Measurements from ENCODE around the gene TAF7. TPM values are rescaled to one million over a fixed set of nuclear protein-coding genes. Genes with fewer than 3 reads are reported as not detected.
A peak's percentile ranks its signal among the peaks of the same experiment; 100 is the strongest.
"Not testable (repeated sequence)": the region's sequence is repeated elsewhere in the genome, so short reads cannot be mapped to it uniquely, and the experiment has no call there.

Gene TAF7
- total and polyA plus RNA-seq, 4 donors, result 53.5 to 79.1 (median 62.6) TPM

- H3K27me3 ChIP-seq (ENCODE audit: control insufficient read depth in 1 of 2, insufficient read depth in 2 of 2, low read length in 1 of 2), result peaks cover 0 to 1% of the 10 kb centered on the region in 2 donors
- no peaks in the 10 kb centered on the region for H3K36me3 ChIP-seq (ENCODE audit: control insufficient read depth in 1 of 2, insufficient read depth in 2 of 2, low read length in 1 of 2)
- WGBS, 2 donors, result 23 to 25% methylated on average over 9 of the region's 9 CpGs
- ATAC-seq (ENCODE audit: low FRiP score), result no peak
- peak within 1 kb of the TSS; percentile 29 to 35 for H3K4me3 ChIP-seq (ENCODE audit: low read length in 2 of 2)
- H3K27ac ChIP-seq (ENCODE audit: low read depth in 1 of 2, low read length in 2 of 2), result no peak within 1 kb of the TSS
- no peak for DNase-seq
- intact Hi-C loops (cut with DNase I), result no loop called here
- H3K4me1 ChIP-seq (ENCODE audit: control insufficient read depth in 1 of 2, insufficient read depth in 2 of 2, low read length in 2 of 2), result no peaks in the 10 kb centered on the region
- peaks cover 40% of the 10 kb centered on the region for H3K9me3 ChIP-seq (ENCODE audit: control insufficient read depth, low read length)
Observed at GRCh38 chr5:141343242-141343952, 22.8 kb upstream of the TAF7 start, which contains the start of gene PCDHGA3. TSS of gene PCDHGA3 (plus strand) at chr5:141343829. CDS start at chr5:141344034, 205 bp downstream.

DNA sequence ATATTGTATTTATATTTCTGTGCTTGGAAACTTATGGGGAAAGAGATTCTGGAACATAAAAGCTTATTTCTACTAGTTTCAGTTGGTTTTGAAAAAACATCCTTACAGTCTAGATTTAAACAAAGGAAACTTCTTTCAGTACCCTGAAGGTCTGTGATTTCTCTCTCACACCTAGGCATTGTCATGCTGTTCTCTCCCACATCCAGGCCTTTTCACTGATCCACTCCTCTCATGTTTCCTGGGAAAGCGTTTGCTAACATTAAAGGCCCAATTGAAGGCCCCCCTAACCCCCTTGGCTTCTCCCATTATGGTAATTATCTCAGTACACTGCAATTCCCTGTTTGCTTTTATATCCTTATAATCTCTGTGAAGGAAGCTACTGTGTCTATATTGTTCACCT is 22.2 kb upstream of the TAF7 start:
- Histone ChIP-seq H3K4me1 (ENCODE audit: control insufficient read depth in 1 of 2, insufficient read depth in 2 of 2, low read length in 2 of 2) (no peaks in the 10 kb centered on the region), H3K36me3 (ENCODE audit: control insufficient read depth in 1 of 2, insufficient read depth in 2 of 2, low read length in 1 of 2) (no peaks in the 10 kb centered on the region), H3K4me3 (ENCODE audit: low read length in 2 of 2) (no peak overlapping the region), H3K27ac (ENCODE audit: low read depth in 1 of 2, low read length in 2 of 2) (no peak overlapping the region), H3K9me3 (ENCODE audit: control insufficient read depth, low read length) (peaks cover 42% of the 10 kb centered on the region), H3K27me3 (ENCODE audit: control insufficient read depth in 1 of 2, insufficient read depth in 2 of 2, low read length in 1 of 2) (peaks cover 0 to 1% of the 10 kb centered on the region in 2 donors)
- DNase-seq, result no peak
- no peak for ATAC-seq (ENCODE audit: low FRiP score)
- 9 to 24% methylated on average over 1 of the region's 1 CpG for whole genome bisulfite sequencing, 2 donors
- intact Hi-C loops (cut with DNase I), result no loop called here

DNA sequence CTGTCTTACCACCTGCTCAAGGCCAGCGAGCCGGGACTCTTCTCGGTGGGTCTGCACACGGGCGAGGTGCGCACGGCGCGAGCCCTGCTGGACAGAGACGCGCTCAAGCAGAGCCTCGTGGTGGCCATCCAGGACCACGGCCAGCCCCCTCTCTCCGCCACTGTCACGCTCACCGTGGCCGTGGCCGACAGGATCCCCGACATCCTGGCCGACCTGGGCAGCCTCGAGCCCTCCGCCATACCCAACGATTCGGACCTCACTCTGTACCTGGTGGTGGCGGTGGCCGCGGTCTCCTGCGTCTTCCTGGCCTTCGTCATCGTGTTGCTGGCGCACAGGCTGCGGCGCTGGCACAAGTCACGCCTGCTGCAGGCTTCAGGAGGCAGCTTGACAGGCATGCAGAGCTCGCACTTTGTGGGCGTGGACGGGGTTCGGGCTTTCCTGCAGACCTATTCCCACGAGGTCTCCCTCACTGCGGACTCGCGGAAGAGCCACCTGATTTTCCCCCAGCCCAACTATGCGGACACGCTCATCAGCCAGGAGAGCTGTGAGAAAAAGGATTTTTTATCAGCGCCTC is 20.3 kb upstream of the TAF7 start:
- H3K36me3 ChIP-seq (ENCODE audit: control insufficient read depth in 1 of 2, insufficient read depth in 2 of 2, low read length in 1 of 2); H3K27me3 ChIP-seq (ENCODE audit: control insufficient read depth in 1 of 2, insufficient read depth in 2 of 2, low read length in 1 of 2); intact Hi-C loops (cut with DNase I); H3K4me1 ChIP-seq (ENCODE audit: control insufficient read depth in 1 of 2, insufficient read depth in 2 of 2, low read length in 2 of 2); DNase-seq; ATAC-seq (ENCODE audit: low FRiP score); H3K27ac ChIP-seq (ENCODE audit: low read depth in 1 of 2, low read length in 2 of 2): not testable (repeated sequence)
- Histone ChIP-seq H3K4me3 (ENCODE audit: low read length in 2 of 2) (peak overlapping the region in 1 of 2 donors; percentile 15), H3K9me3 (ENCODE audit: control insufficient read depth, low read length) (peaks cover 38% of the 10 kb centered on the region)
- 38 to 57% methylated on average over 30 to 45 of the region's 45 CpGs for WGBS, 2 donors

DNA sequence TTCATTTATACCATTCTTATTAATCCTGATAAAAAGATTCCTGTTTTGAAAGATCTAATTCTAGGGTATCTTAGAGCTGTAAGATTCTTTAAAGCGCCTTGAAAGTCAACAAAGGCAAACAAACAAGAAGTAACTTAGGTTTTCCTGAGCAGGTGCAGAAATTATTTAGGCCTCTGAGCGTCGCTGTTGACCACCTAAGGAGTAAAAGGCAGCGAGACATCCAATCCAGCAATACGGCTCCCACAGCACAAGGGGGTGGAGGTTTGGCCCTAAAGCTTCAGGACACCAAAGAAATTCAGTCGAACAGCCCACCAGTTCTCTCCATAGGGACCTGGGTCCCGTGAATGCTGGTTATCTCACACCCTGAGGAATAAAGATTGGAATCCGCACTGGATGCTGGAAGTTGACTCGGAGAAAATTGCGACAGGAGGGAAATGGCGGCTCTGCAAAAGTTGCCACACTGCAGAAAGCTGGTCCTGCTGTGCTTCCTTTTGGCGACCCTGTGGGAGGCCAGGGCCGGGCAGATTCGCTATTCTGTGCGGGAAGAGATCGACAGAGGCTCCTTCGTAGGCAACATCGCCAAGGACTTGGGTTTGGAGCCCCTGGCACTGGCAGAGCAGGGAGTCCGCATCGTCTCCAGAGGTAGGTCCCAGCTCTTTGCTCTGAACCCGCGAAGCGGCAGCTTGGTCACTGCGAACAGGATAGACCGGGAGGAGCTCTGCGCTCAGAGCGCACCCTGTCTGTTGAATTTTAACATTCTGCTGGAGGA is 18.1 kb upstream of the TAF7 start, which contains the start of gene PCDHGA2:
Gene PCDHGA2, plus strand, starts transcription at position 223 of the 769 bp plus-strand sequence.
- no peak for DNase-seq
- Histone ChIP-seq H3K27me3 (ENCODE audit: control insufficient read depth in 1 of 2, insufficient read depth in 2 of 2, low read length in 1 of 2) (peaks cover 0 to 1% of the 10 kb centered on the region in 2 donors), H3K27ac (ENCODE audit: low read depth in 1 of 2, low read length in 2 of 2) (no peak within 1 kb of the TSS), H3K36me3 (ENCODE audit: control insufficient read depth in 1 of 2, insufficient read depth in 2 of 2, low read length in 1 of 2) (no peaks in the 10 kb centered on the region), H3K4me1 (ENCODE audit: control insufficient read depth in 1 of 2, insufficient read depth in 2 of 2, low read length in 2 of 2) (no peaks in the 10 kb centered on the region), H3K9me3 (ENCODE audit: control insufficient read depth, low read length) (peaks cover 26% of the 10 kb centered on the region), H3K4me3 (ENCODE audit: low read length in 2 of 2) (no peak within 1 kb of the TSS)
- intact Hi-C loops (cut with DNase I), result loop anchor here in 1 of 2 donors (5.0 kb wide), 1 partner anchor 224 kb away; no protein-coding TSS in a partner anchor
- ATAC-seq (ENCODE audit: low FRiP score), result peak; percentile 68
- 4 to 9% methylated on average over 27 of the region's 27 CpGs for WGBS, 2 donors

- intact Hi-C loops (cut with DNase I), result not testable (repeated sequence)
- WGBS, 2 donors, result 23 to 32% methylated on average over 33 to 39 of the region's 39 CpGs
- peaks cover 28% of the 10 kb centered on the region for H3K9me3 ChIP-seq (ENCODE audit: control insufficient read depth, low read length)
Observed at GRCh38 chr5:141332571-141332970, 12.0 kb upstream of the TAF7 start.

GRCh38 chr5:141330299-141331080 is 9.9 kb upstream of the TAF7 start, which contains the start of gene PCDHGA1:
TSS of gene PCDHGA1 (plus strand) at chr5:141330514.
- H3K4me3 ChIP-seq (ENCODE audit: low read length in 2 of 2), result no peak within 1 kb of the TSS
- no peak within 1 kb of the TSS for H3K27ac ChIP-seq (ENCODE audit: low read depth in 1 of 2, low read length in 2 of 2)
- DNase-seq (no peak), ATAC-seq (ENCODE audit: low FRiP score) (no peak)
- no peaks in the 10 kb centered on the region for H3K36me3 ChIP-seq (ENCODE audit: control insufficient read depth in 1 of 2, insufficient read depth in 2 of 2, low read length in 1 of 2)
- 17 to 23% methylated on average over 21 of the region's 21 CpGs for WGBS, 2 donors
- intact Hi-C loops (cut with DNase I), result no loop called here
- H3K27me3 ChIP-seq (ENCODE audit: control insufficient read depth in 1 of 2, insufficient read depth in 2 of 2, low read length in 1 of 2), result peaks cover 0 to 2% of the 10 kb centered on the region in 2 donors
- H3K9me3 ChIP-seq (ENCODE audit: control insufficient read depth, low read length), result peaks cover 28% of the 10 kb centered on the region
- no peaks in the 10 kb centered on the region for H3K4me1 ChIP-seq (ENCODE audit: control insufficient read depth in 1 of 2, insufficient read depth in 2 of 2, low read length in 2 of 2)

More at GRCh38 chr5:141332571-141332970, 12.0 kb upstream of the TAF7 start:
- not testable (repeated sequence) for H3K36me3 ChIP-seq (ENCODE audit: control insufficient read depth in 1 of 2, insufficient read depth in 2 of 2, low read length in 1 of 2); DNase-seq; H3K4me3 ChIP-seq (ENCODE audit: low read length in 2 of 2); H3K27ac ChIP-seq (ENCODE audit: low read depth in 1 of 2, low read length in 2 of 2); H3K27me3 ChIP-seq (ENCODE audit: control insufficient read depth in 1 of 2, insufficient read depth in 2 of 2, low read length in 1 of 2); ATAC-seq (ENCODE audit: low FRiP score); H3K4me1 ChIP-seq (ENCODE audit: control insufficient read depth in 1 of 2, insufficient read depth in 2 of 2, low read length in 2 of 2)

GRCh38 chr5:141328231-141328630 is 7.6 kb upstream of the TAF7 start:
- peaks cover 0 to 2% of the 10 kb centered on the region in 2 donors for H3K27me3 ChIP-seq (ENCODE audit: control insufficient read depth in 1 of 2, insufficient read depth in 2 of 2, low read length in 1 of 2)
- no peak for DNase-seq
- intact Hi-C loops (cut with DNase I), result loop anchor here in 1 of 2 donors (10.0 kb wide), 1 partner anchor 83 kb away; the partner anchor contains the start of gene PCDHB15
- no peak for ATAC-seq (ENCODE audit: low FRiP score)
- H3K27ac ChIP-seq (ENCODE audit: low read depth in 1 of 2, low read length in 2 of 2), result no peak overlapping the region
- H3K4me1 ChIP-seq (ENCODE audit: control insufficient read depth in 1 of 2, insufficient read depth in 2 of 2, low read length in 2 of 2), result no peaks in the 10 kb centered on the region
- H3K36me3 ChIP-seq (ENCODE audit: control insufficient read depth in 1 of 2, insufficient read depth in 2 of 2, low read length in 1 of 2), result no peaks in the 10 kb centered on the region
- H3K9me3 ChIP-seq (ENCODE audit: control insufficient read depth, low read length), result peaks cover 24% of the 10 kb centered on the region
- 79 to 85% methylated on average over 8 of the region's 8 CpGs for WGBS, 2 donors
- no peak overlapping the region for H3K4me3 ChIP-seq (ENCODE audit: low read length in 2 of 2)
